Islet of Langerhans (tissue), 1 donor: Measurements from ENCODE around the gene CAMK1D.
"Not testable (repeated sequence)": the region's sequence is repeated elsewhere in the genome, so short reads cannot be mapped to it uniquely, and the experiment has no call there.

ENCODE experiments used
- FAIRE-seq: peaks from one replicate; lab custom pipeline; 2011; peaks lifted over from hg19 to GRCh38; lab: Jason Lieb, UNC

The CAMK1D gene

GRCh38 chr10:12797471-12798262, 448.3 kb downstream of the CAMK1D start:
- no peak for FAIRE-seq

DNA sequence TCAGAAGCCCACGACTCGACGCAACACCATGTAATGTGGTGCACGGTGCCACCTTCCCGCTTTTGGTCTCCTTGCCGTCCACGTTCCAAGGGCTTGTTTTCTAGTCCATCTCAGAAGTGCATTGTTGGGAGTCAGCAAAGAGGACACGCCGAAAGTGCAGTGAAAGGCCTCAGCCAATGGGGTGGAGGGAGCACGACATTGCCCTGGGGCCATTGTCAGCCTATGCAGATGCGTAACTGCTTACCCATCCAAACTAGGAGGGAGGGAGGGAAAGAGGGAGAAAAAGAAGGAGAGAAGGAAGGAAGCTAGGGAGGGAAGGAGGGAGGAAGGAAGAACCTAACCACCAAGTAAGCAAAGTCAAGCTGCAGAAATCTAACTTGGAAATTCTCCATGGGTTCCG, 449.8 kb downstream of the CAMK1D start:
- FAIRE-seq = no peak

- no peak for FAIRE-seq
Measured at GRCh38 chr10:12799714-12800113, 450.4 kb downstream of the CAMK1D start.

GRCh38 chr10:12800302-12800701, 451.0 kb downstream of the CAMK1D start:
- no peak for FAIRE-seq

- FAIRE-seq = no peak
Measured at GRCh38 chr10:12801214-12802087, 452.1 kb downstream of the CAMK1D start.

- no peak for FAIRE-seq
Measured at GRCh38 chr10:12803776-12804175, 454.4 kb downstream of the CAMK1D start.

DNA sequence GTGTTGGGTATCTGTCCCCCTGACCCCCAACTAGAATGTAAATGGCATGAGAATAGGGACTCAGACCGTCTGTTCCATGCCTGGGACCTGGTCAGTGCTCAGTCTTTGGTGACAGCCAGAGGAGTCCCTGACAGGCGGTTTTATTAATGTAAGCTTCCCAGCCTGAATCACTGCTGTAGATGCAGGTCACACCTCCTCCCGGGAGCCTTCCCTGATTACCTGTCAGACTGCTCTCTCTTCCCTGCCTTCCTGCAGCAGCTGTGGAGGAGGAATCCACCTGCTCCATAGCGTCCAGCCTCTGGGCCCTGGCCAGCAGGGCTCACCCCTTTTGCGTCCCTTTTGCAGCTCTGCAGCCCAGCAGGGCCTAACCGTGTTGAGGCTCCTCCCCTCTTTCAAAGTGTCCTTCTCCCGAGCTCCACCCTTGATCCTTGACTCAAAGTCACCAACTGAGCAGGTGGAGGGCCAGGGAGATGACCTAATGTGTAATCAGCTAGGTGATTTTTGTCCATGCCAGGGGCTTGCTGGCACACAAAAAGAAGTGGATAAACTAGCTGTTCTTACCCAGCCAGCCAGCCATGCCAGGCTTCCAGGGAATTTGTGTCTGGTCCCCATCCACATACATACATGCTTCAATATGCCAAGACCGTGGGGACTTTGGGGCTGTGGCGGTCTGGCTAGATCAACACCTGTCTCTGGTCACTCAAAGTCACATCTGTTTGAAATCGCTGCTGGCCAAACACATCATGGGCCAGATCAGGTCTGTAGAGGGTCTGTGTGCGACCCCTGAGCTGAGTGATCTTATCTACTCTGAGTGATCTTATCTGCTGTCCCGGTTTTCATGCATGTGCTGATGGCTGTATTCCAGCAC, 457.1 kb downstream of the CAMK1D start:
- no peak for FAIRE-seq

DNA sequence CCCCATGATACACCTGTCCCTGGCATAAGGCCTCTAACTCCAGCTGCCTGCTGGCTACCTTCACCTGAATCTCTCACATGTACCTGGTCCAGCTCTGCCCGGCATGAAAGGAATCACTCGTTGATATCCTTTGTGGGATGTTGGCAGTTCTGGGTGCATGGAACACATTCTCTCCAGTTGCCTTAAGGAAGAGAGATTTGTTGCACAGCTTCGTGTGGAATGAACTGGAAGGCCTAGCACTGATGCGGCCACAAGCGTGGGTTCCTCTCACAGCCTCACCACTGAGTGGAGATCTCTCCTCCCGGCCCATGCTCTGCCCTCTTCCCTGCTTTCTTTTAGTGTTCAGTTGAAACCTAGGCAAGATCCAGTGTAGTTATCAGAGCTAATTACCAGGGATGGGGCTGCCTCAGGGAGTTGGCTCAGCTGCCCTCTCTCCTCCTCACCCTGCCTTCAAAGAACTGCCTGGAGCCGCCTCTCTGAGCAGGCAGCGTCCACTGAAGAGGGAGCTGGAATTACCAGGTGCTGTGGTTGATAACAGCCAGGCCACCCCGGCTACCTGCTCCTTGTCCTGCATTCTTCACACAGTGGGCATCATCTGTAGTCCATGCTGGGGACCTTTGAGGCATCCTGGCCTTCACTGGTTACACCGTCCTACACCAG, 457.9 kb downstream of the CAMK1D start:
- no peak for FAIRE-seq

DNA sequence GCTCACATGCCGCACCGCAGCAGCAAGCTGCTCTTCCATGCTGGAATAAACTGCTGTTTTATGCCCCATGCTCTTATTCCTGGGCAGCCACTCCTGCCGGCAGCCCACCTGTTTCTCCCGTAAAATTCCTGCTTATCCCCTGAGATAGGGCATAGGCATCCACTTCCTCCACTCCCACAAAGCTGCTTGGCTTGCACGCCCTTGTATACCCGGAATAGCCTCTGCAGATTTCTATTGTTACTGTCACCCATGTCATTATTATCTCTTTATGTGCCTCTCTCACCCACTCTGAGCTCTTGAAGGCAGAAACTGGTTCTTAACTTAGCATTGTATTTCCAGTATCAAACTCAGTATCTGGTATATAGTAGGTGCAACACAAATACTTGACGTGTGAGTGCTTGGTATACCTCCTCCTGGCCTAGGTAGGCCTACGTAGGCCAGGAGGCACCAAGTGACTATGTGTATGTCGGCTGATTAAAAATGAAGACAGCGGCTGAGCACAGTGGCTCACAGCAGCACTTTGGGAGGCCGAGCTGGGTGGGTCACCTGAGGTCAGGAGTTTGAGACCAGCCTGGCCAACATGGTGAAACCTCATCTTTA, 458.8 kb downstream of the CAMK1D start:
- no peak for FAIRE-seq

GRCh38 chr10:12810046-12810445, 460.7 kb downstream of the CAMK1D start:
- FAIRE-seq = not testable (repeated sequence)

- FAIRE-seq = no peak
Measured at GRCh38 chr10:12811826-12812225, 462.5 kb downstream of the CAMK1D start.

GRCh38 chr10:12812571-12812970, 463.2 kb downstream of the CAMK1D start:
- FAIRE-seq = no peak

GRCh38 chr10:12814166-12814565, 464.8 kb downstream of the CAMK1D start:
- FAIRE-seq = no peak

- FAIRE-seq = no peak
Measured at GRCh38 chr10:12819071-12819470, 469.7 kb downstream of the CAMK1D start.

DNA sequence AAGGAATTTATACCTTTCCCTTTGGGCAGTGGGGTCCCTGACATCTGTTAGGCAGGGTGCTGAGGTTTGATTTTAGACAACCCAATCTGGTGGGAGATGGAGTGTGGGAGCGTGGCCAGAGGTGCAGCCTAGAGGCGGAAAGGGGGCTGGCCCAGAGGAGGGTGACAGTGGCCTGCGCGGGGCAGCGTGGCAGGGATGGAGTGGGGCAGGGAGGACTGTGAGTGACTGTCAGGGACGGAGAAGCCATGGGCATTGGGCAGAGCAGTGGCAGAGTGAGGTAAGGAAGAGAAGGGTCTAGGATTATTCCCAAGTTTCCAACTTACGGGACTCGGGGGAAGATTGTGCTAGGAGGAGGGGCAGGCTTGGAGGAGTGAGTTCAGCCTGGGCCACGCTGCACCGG, 470.3 kb downstream of the CAMK1D start:
- no peak for FAIRE-seq

DNA sequence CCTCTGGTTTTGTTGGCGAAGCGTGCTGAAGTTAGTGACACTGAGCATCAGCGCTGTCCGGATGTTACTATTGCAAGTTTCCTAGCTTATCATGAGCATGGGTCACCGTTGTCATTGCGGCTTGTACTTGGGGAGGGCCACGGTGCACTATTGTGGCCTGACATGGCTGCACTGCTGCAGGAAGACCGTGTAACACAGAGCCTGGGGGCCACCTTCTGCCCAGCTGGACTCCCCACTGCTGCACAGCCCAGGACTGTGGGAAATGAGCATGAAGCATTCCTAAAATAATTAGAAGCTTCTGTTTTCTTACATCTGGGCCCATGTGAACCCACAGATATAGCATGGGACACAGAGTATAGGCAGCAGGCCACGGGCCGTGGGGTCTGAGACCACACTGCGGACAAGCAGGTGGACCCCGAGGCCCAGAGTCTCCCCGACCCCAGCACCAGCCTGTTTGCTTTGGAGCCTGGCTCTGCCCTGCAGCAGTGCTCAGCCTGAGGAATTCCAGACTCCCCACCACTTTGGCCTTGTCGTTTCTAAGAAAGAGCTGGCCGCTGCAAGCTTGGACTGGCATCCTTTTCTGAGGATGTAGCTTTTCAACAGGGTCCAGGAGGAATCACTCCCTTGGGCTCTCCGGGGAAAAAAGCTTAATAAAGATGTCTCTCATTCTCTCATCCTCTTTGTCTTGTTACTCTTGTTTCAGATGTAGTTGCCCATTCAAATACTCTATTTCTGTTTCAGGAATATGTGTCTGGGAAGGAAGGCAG, 473.0 kb downstream of the CAMK1D start:
- FAIRE-seq = no peak

DNA sequence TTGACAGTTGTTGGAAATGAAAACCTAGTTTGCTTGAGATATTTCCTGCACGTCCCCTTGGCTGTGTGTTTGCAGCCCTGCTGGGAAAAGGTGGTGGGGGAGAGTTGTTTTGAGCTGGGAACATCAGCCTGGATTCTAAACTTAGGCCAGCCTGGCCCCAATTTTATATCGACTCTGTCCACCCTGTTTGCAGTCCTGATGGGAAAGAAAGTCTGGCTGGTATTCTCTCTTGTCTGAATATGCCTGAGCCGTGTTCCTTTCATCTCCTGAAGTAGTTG, 473.5 kb downstream of the CAMK1D start:
- FAIRE-seq = no peak

- FAIRE-seq = no peak
Measured at GRCh38 chr10:12823328-12823727, 474.0 kb downstream of the CAMK1D start.

- no peak for FAIRE-seq
Measured at GRCh38 chr10:12825260-12825849, 476.0 kb downstream of the CAMK1D start.

GRCh38 chr10:12826800-12827372, 477.5 kb downstream of the CAMK1D start:
- no peak for FAIRE-seq
